Activated CD4-positive, alpha-beta T cell treated with anti-CD3 and anti-CD28 coated beads, Interleukin-2, amount 50 U/mL, for 16 hours (primary cell): ENCODE data around the gene COPZ2.
"Not testable (repeated sequence)": the region's sequence is repeated elsewhere in the genome, so short reads cannot be mapped to it uniquely, and the experiment has no call there.

Experiments
- DNase-seq: peaks from one replicate; pipeline ENCODE4 v3.0.0-alpha.2; 2020

The COPZ2 gene

GRCh38 chr17:48003417-48004151 is 34.0 kb downstream of the COPZ2 start:
- no peak for DNase-seq

- DNase-seq = no peak
Observed at GRCh38 chr17:48002916-48003416, 34.6 kb downstream of the COPZ2 start.

- peak; percentile 32 for DNase-seq
Observed at GRCh38 chr17:48002266-48002915, 35.2 kb downstream of the COPZ2 start.

GRCh38 chr17:48001657-48002056 is 35.9 kb downstream of the COPZ2 start:
- DNase-seq = not testable (repeated sequence)

GRCh38 chr17:48001197-48001596 is 36.4 kb downstream of the COPZ2 start:
- no peak for DNase-seq

GRCh38 chr17:47999582-47999981 is 38.0 kb downstream of the COPZ2 start:
- no peak for DNase-seq

- DNase-seq = no peak
Observed at GRCh38 chr17:47998044-47998443, 39.6 kb downstream of the COPZ2 start.

GRCh38 chr17:47997586-47997985 is 40.0 kb downstream of the COPZ2 start:
- no peak for DNase-seq

GRCh38 chr17:47996201-47996600 is 41.4 kb downstream of the COPZ2 start:
- no peak for DNase-seq

- no peak for DNase-seq
Observed at GRCh38 chr17:47995241-47995935, 42.2 kb downstream of the COPZ2 start.

- DNase-seq = no peak
Observed at GRCh38 chr17:47994724-47995123, 42.9 kb downstream of the COPZ2 start.

- DNase-seq = no peak
Observed at GRCh38 chr17:47993964-47994363, 43.6 kb downstream of the COPZ2 start.

GRCh38 chr17:47993031-47993564 is 44.5 kb downstream of the COPZ2 start:
- no peak for DNase-seq

GRCh38 chr17:47992216-47992615 is 45.4 kb downstream of the COPZ2 start:
- no peak for DNase-seq

GRCh38 chr17:47990962-47991731 is 46.5 kb downstream of the COPZ2 start:
- DNase-seq = no peak

- no peak for DNase-seq
Observed at GRCh38 chr17:47989700-47990099, 47.9 kb downstream of the COPZ2 start.

- no peak for DNase-seq
Observed at GRCh38 chr17:47989159-47989558, 48.4 kb downstream of the COPZ2 start.

GRCh38 chr17:47988445-47988844 is 49.2 kb downstream of the COPZ2 start:
- not testable (repeated sequence) for DNase-seq

GRCh38 chr17:47987240-47987835 is 50.3 kb downstream of the COPZ2 start:
- no peak for DNase-seq

- DNase-seq = no peak
Observed at GRCh38 chr17:47986520-47986919, 51.1 kb downstream of the COPZ2 start.

- no peak for DNase-seq
Observed at GRCh38 chr17:47983492-47984223, 53.9 kb downstream of the COPZ2 start.
